H54 (cell line): ENCODE results near the gene RYR3.
"Not testable (repeated sequence)": the region's sequence is repeated elsewhere in the genome, so short reads cannot be mapped to it uniquely, and the experiment has no call there.

Experiments
- DNase-seq: peaks from one replicate; pipeline ENCODE4 v3.0.0; 2011; ENCODE audit warnings: low spot score, mixed read lengths; ENCODE audit not compliant: insufficient read length
- FAIRE-seq: peaks from 3 replicates; lab custom pipeline; 2011; peaks lifted over from hg19 to GRCh38; lab: Jason Lieb, UNC
- POLR2A ChIP-seq: IDR thresholded peaks from 2 replicates; pipeline ENCODE4 v1.6.1; 2011; ENCODE audit warnings: low read depth, mild to moderate bottlenecking, low read length

RYR3 gene

GRCh38 chr15:33810073-33810595 is 499.4 kb downstream of the RYR3 start:
- DNase-seq (no peak), FAIRE-seq (no peak)
- TF ChIP-seq POLR2A = no peak

GRCh38 chr15:33810806-33811205 is 500.0 kb downstream of the RYR3 start:
- FAIRE-seq = no peak
- no peak for TF ChIP-seq POLR2A
- DNase-seq = no peak

GRCh38 chr15:33813891-33814290 is 503.1 kb downstream of the RYR3 start:
- DNase-seq = no peak
- FAIRE-seq = no peak
- no peak for TF ChIP-seq POLR2A

GRCh38 chr15:33819499-33819898 is 508.7 kb downstream of the RYR3 start:
- not testable (repeated sequence) for FAIRE-seq, DNase-seq

GRCh38 chr15:33822479-33822878 is 511.7 kb downstream of the RYR3 start:
- FAIRE-seq (no peak), DNase-seq (no peak)
- no peak for TF ChIP-seq POLR2A

- FAIRE-seq (no peak), DNase-seq (no peak)
- no peak for TF ChIP-seq POLR2A
Measured at GRCh38 chr15:33823119-33823518, 512.4 kb downstream of the RYR3 start.

- FAIRE-seq = no peak
- no peak for DNase-seq
- no peak for TF ChIP-seq POLR2A
Measured at GRCh38 chr15:33825453-33825852, 514.7 kb downstream of the RYR3 start.

GRCh38 chr15:33826201-33826600 is 515.4 kb downstream of the RYR3 start:
- no peak for TF ChIP-seq POLR2A
- FAIRE-seq (no peak), DNase-seq (no peak)

- DNase-seq (no peak), FAIRE-seq (no peak)
- no peak for TF ChIP-seq POLR2A
Measured at GRCh38 chr15:33830351-33830750, 519.6 kb downstream of the RYR3 start.

GRCh38 chr15:33831646-33832045 is 520.9 kb downstream of the RYR3 start:
- TF ChIP-seq POLR2A = no peak
- DNase-seq (no peak), FAIRE-seq (no peak)

- DNase-seq (no peak), FAIRE-seq (no peak)
- no peak for TF ChIP-seq POLR2A
Measured at GRCh38 chr15:33834892-33835743, 524.4 kb downstream of the RYR3 start.

- TF ChIP-seq POLR2A = no peak
- no peak for FAIRE-seq
Measured at GRCh38 chr15:33837294-33837693, 526.5 kb downstream of the RYR3 start.

GRCh38 chr15:33839540-33839939 is 528.8 kb downstream of the RYR3 start:
- DNase-seq (no peak), FAIRE-seq (no peak)
- TF ChIP-seq POLR2A = no peak

More at GRCh38 chr15:33837294-33837693, 526.5 kb downstream of the RYR3 start:
- DNase-seq = no peak

- FAIRE-seq (no peak), DNase-seq (no peak)
- no peak for TF ChIP-seq POLR2A
Measured at GRCh38 chr15:33840615-33841014, 529.8 kb downstream of the RYR3 start.

GRCh38 chr15:33844186-33844585 is 533.4 kb downstream of the RYR3 start:
- no peak for FAIRE-seq
- DNase-seq = no peak
- TF ChIP-seq POLR2A = no peak

GRCh38 chr15:33844597-33844996 is 533.8 kb downstream of the RYR3 start:
- TF ChIP-seq POLR2A = no peak
- DNase-seq (no peak), FAIRE-seq (no peak)
